ENCODE measurements around the gene BRD2.

BRD2 gene

GRCh38 chr6:32975886-32976285, 7.5 kb downstream of the BRD2 start:
- no peak overlapping the region for H3K27ac ChIP-seq (ENCODE audit: low read length)
- H3K4me3 ChIP-seq (ENCODE audit: low read length): peak overlapping the region; percentile 85; the same call in 1 of the 2 replicates
- no peak overlapping the region for H3K9ac ChIP-seq (ENCODE audit: low read depth, low read length)

DNA sequence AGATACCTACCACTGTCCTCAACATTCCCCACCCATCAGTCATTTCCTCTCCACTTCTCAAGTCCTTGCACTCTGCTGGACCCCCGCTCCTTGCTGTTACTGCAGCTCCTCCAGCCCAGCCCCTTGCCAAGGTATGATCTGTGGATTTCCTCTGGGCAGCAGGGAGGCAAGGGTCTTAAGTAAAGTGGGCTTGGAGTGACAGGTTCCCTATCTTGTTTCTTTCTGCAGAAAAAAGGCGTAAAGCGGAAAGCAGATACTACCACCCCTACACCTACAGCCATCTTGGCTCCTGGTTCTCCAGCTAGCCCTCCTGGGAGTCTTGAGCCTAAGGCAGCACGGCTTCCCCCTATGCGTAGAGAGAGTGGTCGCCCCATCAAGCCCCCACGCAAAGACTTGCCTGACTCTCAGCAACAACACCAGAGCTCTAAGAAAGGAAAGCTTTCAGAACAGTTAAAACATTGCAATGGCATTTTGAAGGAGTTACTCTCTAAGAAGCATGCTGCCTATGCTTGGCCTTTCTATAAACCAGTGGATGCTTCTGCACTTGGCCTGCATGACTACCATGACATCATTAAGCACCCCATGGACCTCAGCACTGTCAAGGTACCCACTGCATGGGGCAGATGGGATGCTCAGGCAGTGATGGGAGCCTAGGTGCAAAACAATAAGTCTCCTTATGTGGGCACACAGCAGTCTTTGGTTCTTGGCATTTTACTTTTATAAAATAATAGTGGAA, 8.1 kb downstream of the BRD2 start:
- peaks cover 95% of the 10 kb centered on the region for H3K36me3 ChIP-seq (ENCODE audit: insufficient read depth, low read depth, low read length)
- no peak overlapping the region for H3K9ac ChIP-seq (ENCODE audit: low read depth, low read length)
- no peak overlapping the region for H3K27ac ChIP-seq (ENCODE audit: low read length)
- H3K4me1 ChIP-seq (ENCODE audit: insufficient read depth, low read length): no peaks in the 10 kb centered on the region; the same call in 1 of the 2 replicates
- no peaks in the 10 kb centered on the region for H3K27me3 ChIP-seq (ENCODE audit: insufficient read depth, low read length)
- H3K4me3 ChIP-seq (ENCODE audit: low read length): 0 out of 2 replicates have a peak overlapping the region, but pooled peaks have one; percentile 85
- no peaks in the 10 kb centered on the region for H3K9me3 ChIP-seq (ENCODE audit: insufficient read depth, low read depth, low read length)

More at GRCh38 chr6:32975886-32976285, 7.5 kb downstream of the BRD2 start:
- no peaks in the 10 kb centered on the region for H3K9me3 ChIP-seq (ENCODE audit: insufficient read depth, low read depth, low read length)
- H3K27me3 ChIP-seq (ENCODE audit: insufficient read depth, low read length): no peaks in the 10 kb centered on the region
- peaks cover 93% of the 10 kb centered on the region for H3K36me3 ChIP-seq (ENCODE audit: insufficient read depth, low read depth, low read length)
- no peaks in the 10 kb centered on the region; the same call in 1 of the 2 replicates for H3K4me1 ChIP-seq (ENCODE audit: insufficient read depth, low read length)

- H3K4me3 ChIP-seq (ENCODE audit: low read length): no peak overlapping the region
- no peak overlapping the region for H3K27ac ChIP-seq (ENCODE audit: low read length)
These were observed 9.0 kb downstream of the BRD2 start for GRCh38 chr6:32977272-32977952.

DNA sequence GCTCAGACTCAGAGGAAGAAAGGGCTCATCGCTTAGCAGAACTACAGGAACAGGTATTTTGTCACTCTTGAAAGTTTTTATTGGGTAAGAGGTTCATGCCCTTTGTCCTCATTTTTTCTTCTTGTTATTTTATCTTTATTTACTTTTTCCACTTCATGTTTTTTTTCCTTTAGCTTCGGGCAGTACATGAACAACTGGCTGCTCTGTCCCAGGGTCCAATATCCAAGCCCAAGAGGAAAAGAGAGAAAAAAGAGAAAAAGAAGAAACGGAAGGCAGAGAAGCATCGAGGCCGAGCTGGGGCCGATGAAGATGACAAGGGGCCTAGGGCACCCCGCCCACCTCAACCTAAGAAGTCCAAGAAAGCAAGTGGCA, 9.5 kb downstream of the BRD2 start:
- Histone ChIP-seq H3K9ac (ENCODE audit: low read depth, low read length) (no peak overlapping the region), H3K9me3 (ENCODE audit: insufficient read depth, low read depth, low read length) (no peaks in the 10 kb centered on the region), H3K4me3 (ENCODE audit: low read length) (no peak overlapping the region), H3K27ac (ENCODE audit: low read length) (no peak overlapping the region), H3K36me3 (ENCODE audit: insufficient read depth, low read depth, low read length) (peaks cover 96% of the 10 kb centered on the region), H3K27me3 (ENCODE audit: insufficient read depth, low read length) (no peaks in the 10 kb centered on the region), H3K4me1 (ENCODE audit: insufficient read depth, low read length) (no peaks in the 10 kb centered on the region; the same call in 1 of the 2 replicates)

More at GRCh38 chr6:32977272-32977952, 9.0 kb downstream of the BRD2 start:
- Histone ChIP-seq H3K4me1 (ENCODE audit: insufficient read depth, low read length) (no peaks in the 10 kb centered on the region; the same call in 1 of the 2 replicates), H3K9me3 (ENCODE audit: insufficient read depth, low read depth, low read length) (no peaks in the 10 kb centered on the region), H3K27me3 (ENCODE audit: insufficient read depth, low read length) (no peaks in the 10 kb centered on the region), H3K9ac (ENCODE audit: low read depth, low read length) (no peak overlapping the region), H3K36me3 (ENCODE audit: insufficient read depth, low read depth, low read length) (peaks cover 100% of the 10 kb centered on the region)

DNA sequence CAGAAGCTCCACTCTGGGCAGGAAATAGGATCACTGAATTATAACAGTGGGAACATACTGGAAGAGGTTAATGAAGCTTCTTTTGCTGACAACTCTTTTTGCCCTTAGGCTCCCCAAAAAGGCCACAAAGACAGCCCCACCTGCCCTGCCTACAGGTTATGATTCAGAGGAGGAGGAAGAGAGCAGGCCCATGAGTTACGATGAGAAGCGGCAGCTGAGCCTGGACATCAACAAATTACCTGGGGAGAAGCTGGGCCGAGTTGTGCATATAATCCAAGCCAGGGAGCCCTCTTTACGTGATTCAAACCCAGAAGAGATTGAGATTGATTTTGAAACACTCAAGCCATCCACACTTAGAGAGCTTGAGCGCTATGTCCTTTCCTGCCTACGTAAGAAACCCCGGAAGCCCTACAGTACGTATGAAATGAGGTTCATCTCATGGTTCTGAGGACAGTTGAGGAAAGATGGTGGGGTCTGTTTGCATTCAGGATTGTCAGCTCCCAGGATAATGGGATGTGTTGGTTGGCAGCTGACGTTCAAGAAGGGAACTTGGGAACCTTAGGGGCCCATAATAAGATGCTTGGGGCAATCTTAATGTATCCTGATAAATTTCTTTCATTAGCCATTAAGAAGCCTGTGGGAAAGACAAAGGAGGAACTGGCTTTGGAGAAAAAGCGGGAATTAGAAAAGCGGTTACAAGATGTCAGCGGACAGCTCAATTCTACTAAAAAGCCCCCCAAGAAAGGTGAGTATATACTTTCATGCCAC, 11.5 kb downstream of the BRD2 start:
- Histone ChIP-seq H3K9ac (ENCODE audit: low read depth, low read length) (no peak overlapping the region), H3K4me1 (ENCODE audit: insufficient read depth, low read length) (no peaks in the 10 kb centered on the region; the same call in 1 of the 2 replicates), H3K27ac (ENCODE audit: low read length) (no peak overlapping the region), H3K9me3 (ENCODE audit: insufficient read depth, low read depth, low read length) (no peaks in the 10 kb centered on the region), H3K4me3 (ENCODE audit: low read length) (no peak overlapping the region), H3K36me3 (ENCODE audit: insufficient read depth, low read depth, low read length) (peaks cover 77% of the 10 kb centered on the region), H3K27me3 (ENCODE audit: insufficient read depth, low read length) (no peaks in the 10 kb centered on the region)

GRCh38 chr6:32980488-32981038, 12.2 kb downstream of the BRD2 start:
- Histone ChIP-seq H3K27me3 (ENCODE audit: insufficient read depth, low read length) (no peaks in the 10 kb centered on the region), H3K9ac (ENCODE audit: low read depth, low read length) (no peak overlapping the region), H3K4me3 (ENCODE audit: low read length) (no peak overlapping the region), H3K4me1 (ENCODE audit: insufficient read depth, low read length) (no peaks in the 10 kb centered on the region), H3K27ac (ENCODE audit: low read length) (no peak overlapping the region), H3K9me3 (ENCODE audit: insufficient read depth, low read depth, low read length) (no peaks in the 10 kb centered on the region), H3K36me3 (ENCODE audit: insufficient read depth, low read depth, low read length) (peaks cover 70% of the 10 kb centered on the region)

GRCh38 chr6:32982084-32982701, 13.8 kb downstream of the BRD2 start:
- no peak overlapping the region for H3K27ac ChIP-seq (ENCODE audit: low read length)
- H3K36me3 ChIP-seq (ENCODE audit: insufficient read depth, low read depth, low read length): peaks cover 54% of the 10 kb centered on the region

DNA sequence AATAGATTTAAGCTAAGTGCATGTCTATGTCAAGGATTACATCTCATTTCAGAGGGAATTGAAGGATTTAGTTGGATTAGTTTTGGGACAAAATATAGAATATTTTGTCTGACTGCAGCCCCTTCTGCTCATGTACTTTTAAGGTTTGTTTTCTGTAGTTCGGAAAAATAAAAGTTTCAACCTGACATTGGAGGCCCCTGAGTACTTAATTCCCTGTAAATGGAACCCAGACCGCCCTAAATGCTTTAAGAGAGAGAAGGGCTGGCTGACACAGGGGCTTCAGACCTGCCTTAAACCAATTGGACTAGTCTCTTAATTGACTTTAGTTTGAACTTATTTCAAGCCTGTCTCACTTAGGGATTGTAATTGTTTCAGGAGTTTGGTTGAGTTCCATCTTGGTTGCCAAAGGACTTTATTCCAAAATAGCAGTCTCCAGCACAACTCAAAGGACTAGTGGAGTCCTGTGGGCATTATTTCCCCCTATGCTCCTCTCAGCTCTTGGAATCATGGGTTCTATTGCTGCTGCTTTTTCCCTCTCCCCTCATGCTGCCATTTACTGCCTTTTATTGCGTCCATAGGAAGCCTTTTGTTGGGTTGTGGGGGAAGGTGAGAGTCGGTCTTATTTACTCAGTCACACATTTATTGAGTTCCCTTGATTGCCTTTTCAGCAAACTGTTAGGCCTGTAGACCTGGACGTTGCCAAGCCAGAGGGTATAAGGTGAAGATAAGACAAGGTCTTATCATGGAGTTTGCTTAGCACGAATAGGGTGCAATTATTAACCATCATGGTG, 14.5 kb downstream of the BRD2 start:
- no peak overlapping the region for H3K9ac ChIP-seq (ENCODE audit: low read depth, low read length)
- H3K27ac ChIP-seq (ENCODE audit: low read length): no peak overlapping the region
- H3K4me1 ChIP-seq (ENCODE audit: insufficient read depth, low read length): no peaks in the 10 kb centered on the region
- H3K4me3 ChIP-seq (ENCODE audit: low read length): no peak overlapping the region
- no peaks in the 10 kb centered on the region for H3K27me3 ChIP-seq (ENCODE audit: insufficient read depth, low read length)
- no peaks in the 10 kb centered on the region for H3K9me3 ChIP-seq (ENCODE audit: insufficient read depth, low read depth, low read length)
- H3K36me3 ChIP-seq (ENCODE audit: insufficient read depth, low read depth, low read length): peaks cover 47% of the 10 kb centered on the region

More at GRCh38 chr6:32982084-32982701, 13.8 kb downstream of the BRD2 start:
- no peak overlapping the region for H3K9ac ChIP-seq (ENCODE audit: low read depth, low read length)
- H3K4me1 ChIP-seq (ENCODE audit: insufficient read depth, low read length): no peaks in the 10 kb centered on the region
- no peaks in the 10 kb centered on the region for H3K27me3 ChIP-seq (ENCODE audit: insufficient read depth, low read length)
- H3K4me3 ChIP-seq (ENCODE audit: low read length): no peak overlapping the region
- H3K9me3 ChIP-seq (ENCODE audit: insufficient read depth, low read depth, low read length): no peaks in the 10 kb centered on the region

GRCh38 chr6:32983493-32983848, 15.1 kb downstream of the BRD2 start:
- Histone ChIP-seq H3K27ac (ENCODE audit: low read length) (no peak overlapping the region), H3K9me3 (ENCODE audit: insufficient read depth, low read depth, low read length) (no peaks in the 10 kb centered on the region), H3K4me3 (ENCODE audit: low read length) (no peak overlapping the region), H3K4me1 (ENCODE audit: insufficient read depth, low read length) (no peaks in the 10 kb centered on the region; the same call in 1 of the 2 replicates), H3K27me3 (ENCODE audit: insufficient read depth, low read length) (no peaks in the 10 kb centered on the region), H3K9ac (ENCODE audit: low read depth, low read length) (no peak overlapping the region), H3K36me3 (ENCODE audit: insufficient read depth, low read depth, low read length) (peaks cover 41% of the 10 kb centered on the region)

DNA sequence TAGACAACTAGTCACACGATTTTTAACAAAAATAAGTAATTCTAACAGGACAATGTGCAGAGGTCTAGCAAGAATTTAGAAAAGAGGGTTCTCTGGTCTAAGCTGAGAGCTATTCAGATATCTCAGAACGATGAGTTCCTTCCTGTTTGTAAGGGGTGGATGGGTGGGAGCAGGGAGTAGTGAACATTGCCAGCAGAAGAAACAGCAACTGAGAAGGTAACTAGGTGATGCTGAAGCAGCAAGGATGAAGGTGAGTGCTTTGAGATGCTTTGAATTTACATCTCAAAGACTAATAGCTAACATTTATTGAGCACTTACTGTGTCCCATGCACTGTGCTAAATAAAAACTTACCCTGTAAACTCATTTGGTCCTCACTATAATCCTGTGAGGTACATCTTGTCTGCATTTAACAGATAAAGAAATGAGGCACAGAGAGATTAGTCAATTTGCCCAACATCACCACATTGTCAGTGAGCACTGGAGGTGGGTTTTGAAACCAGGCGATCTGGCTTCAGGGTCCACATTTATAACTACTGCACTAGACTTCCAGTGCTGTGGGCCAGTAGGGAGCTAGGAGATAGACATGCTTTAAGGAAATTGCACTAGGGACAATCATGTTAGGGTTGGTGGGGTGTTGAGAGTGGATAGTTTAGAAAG, 15.7 kb downstream of the BRD2 start:
- H3K27ac ChIP-seq (ENCODE audit: low read length): no peak overlapping the region

More for the DNA sequence above, 15.7 kb downstream of the BRD2 start:
- Histone ChIP-seq H3K9ac (ENCODE audit: low read depth, low read length) (no peak overlapping the region), H3K4me3 (ENCODE audit: low read length) (no peak overlapping the region), H3K36me3 (ENCODE audit: insufficient read depth, low read depth, low read length) (peaks cover 35% of the 10 kb centered on the region), H3K4me1 (ENCODE audit: insufficient read depth, low read length) (no peaks in the 10 kb centered on the region; the same call in 1 of the 2 replicates), H3K27me3 (ENCODE audit: insufficient read depth, low read length) (no peaks in the 10 kb centered on the region), H3K9me3 (ENCODE audit: insufficient read depth, low read depth, low read length) (no peaks in the 10 kb centered on the region)

Measured in iPS-20b (cell line).